NT2/D1 (cell line): Measurements from ENCODE around the gene IBA57.

ENCODE experiments used
- DNase-seq: peaks from one replicate; pipeline ENCODE4 v3.0.0-alpha.2; 2011; ENCODE audit warnings: low read depth, low spot score
- H3K27me3 ChIP-seq: 2 replicates; pipeline ENCODE4 v1.6.0; 2011; ENCODE audit warnings: mild to moderate bottlenecking; ENCODE audit not compliant: insufficient read length, insufficient read depth
- H3K36me3 ChIP-seq: 2 replicates; pipeline ENCODE4 v1.6.1; 2011; ENCODE audit warnings: mild to moderate bottlenecking, low read length, mixed read lengths; ENCODE audit not compliant: insufficient read depth, insufficient read length
- H3K4me1 ChIP-seq: 2 replicates; pipeline ENCODE4 v1.5.1; 2011; ENCODE audit not compliant: insufficient read depth, insufficient read length
- H3K4me3 ChIP-seq: 2 replicates; pipeline ENCODE4 v1.5.1; 2011; ENCODE audit warnings: low read depth; ENCODE audit not compliant: insufficient read length
- H3K9ac ChIP-seq: 2 replicates; pipeline ENCODE4 v1.6.0; 2011; ENCODE audit warnings: low read depth; ENCODE audit not compliant: insufficient read length
- H3K9me3 ChIP-seq: 2 replicates; pipeline ENCODE4 v1.5.1; 2011; ENCODE audit warnings: mild to moderate bottlenecking, low read length; ENCODE audit not compliant: insufficient read depth
- SUZ12 ChIP-seq: IDR thresholded peaks from 2 replicates; pipeline ENCODE4 v1.6.1; 2011; ENCODE audit not compliant: insufficient read length, insufficient read depth; ENCODE audit errors: extremely low read depth
- YY1 ChIP-seq: IDR thresholded peaks from 2 replicates; pipeline ENCODE4 v1.6.1; 2011; ENCODE audit not compliant: insufficient read length, insufficient read depth
- ZNF274 ChIP-seq: IDR thresholded peaks from 2 replicates; pipeline ENCODE4 v1.6.1; 2011; ENCODE audit warnings: mild to moderate bottlenecking, low read depth, low read length

IBA57 gene

GRCh38 chr1:228210076-228210651 lies 44.6 kb downstream of the IBA57 start:
- H3K36me3 ChIP-seq, result peaks cover 11% of the 10 kb centered on the region
- no peaks in the 10 kb centered on the region for H3K27me3 ChIP-seq
- TF ChIP-seq YY1, result no peak
- no peak for TF ChIP-seq ZNF274
- TF ChIP-seq SUZ12, result no peak
- no peaks in the 10 kb centered on the region for H3K9me3 ChIP-seq
- peaks cover 32% of the 10 kb centered on the region for H3K4me1 ChIP-seq
- DNase-seq, result no peak
- H3K9ac ChIP-seq, result no peak overlapping the region
- no peak overlapping the region for H3K4me3 ChIP-seq

- Histone ChIP-seq H3K36me3 (peaks cover 18% of the 10 kb centered on the region), H3K4me3 (no peak overlapping the region), H3K9ac (no peak overlapping the region), H3K4me1 (peaks cover 32% of the 10 kb centered on the region), H3K27me3 (no peaks in the 10 kb centered on the region), H3K9me3 (no peaks in the 10 kb centered on the region)
- TF ChIP-seq ZNF274 (no peak), YY1 (no peak), SUZ12 (no peak)
- no peak for DNase-seq
Observed at GRCh38 chr1:228210712-228211530, 45.3 kb downstream of the IBA57 start.

DNA sequence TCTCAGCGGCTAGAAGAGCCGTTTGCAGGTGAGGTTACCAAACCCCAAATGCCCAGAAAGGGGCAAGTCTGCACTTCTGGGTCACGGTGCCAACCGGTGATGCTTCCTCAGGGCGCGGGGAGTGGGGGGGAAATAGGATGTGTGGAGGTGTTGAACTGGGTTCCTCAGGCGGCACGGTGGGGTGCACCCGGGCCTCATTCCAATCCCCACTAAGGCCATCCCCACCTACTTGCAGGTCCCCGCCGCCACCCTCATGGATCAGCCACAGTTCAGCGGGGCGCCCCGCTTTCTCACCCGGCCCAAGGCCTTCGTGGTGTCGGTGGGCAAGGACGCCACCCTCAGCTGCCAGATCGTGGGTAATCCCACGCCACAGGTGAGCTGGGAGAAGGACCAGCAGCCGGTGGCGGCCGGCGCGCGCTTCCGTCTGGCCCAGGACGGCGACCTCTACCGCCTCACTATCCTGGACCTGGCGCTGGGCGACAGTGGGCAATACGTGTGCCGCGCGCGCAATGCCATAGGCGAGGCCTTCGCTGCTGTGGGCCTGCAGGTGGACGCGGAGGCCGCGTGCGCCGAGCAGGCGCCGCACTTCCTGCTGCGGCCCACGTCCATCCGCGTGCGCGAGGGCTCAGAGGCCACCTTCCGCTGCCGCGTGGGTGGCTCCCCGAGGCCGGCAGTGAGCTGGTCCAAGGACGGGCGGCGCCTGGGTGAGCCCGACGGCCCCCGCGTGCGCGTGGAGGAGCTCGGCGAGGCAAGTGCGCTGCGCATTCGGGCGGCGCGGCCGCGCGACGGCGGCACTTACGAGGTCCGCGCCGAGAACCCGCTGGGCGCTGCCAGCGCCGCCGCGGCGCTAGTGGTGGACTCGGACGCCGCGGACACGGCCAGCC lies 46.2 kb downstream of the IBA57 start:
- H3K27me3 ChIP-seq, result no peaks in the 10 kb centered on the region
- no peak overlapping the region for H3K4me3 ChIP-seq
- no peak overlapping the region for H3K9ac ChIP-seq
- H3K4me1 ChIP-seq, result peaks cover 27% of the 10 kb centered on the region
- TF ChIP-seq SUZ12, result no peak
- no peak for TF ChIP-seq ZNF274
- no peak for TF ChIP-seq YY1
- no peaks in the 10 kb centered on the region for H3K9me3 ChIP-seq
- no peak for DNase-seq
- H3K36me3 ChIP-seq, result peaks cover 27% of the 10 kb centered on the region

DNA sequence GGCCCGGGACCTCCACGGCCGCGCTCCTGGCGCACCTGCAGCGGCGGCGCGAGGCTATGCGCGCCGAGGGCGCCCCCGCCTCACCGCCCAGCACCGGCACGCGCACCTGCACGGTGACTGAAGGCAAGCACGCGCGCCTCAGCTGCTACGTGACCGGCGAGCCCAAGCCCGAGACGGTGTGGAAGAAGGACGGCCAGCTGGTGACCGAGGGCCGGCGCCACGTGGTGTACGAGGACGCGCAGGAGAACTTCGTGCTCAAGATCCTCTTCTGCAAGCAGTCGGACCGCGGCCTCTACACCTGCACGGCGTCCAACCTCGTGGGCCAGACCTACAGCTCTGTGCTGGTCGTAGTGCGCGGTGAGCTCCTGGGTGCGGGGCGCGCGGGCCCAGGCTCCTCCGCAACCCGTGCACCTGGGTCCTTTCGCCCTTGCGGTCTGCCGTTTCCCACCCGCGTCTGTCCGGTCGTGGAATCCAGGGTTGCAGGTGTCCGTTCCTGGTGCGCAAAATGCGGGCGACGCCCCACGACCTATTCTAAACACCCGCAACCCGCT lies 46.9 kb downstream of the IBA57 start:
- no peak for DNase-seq
- Histone ChIP-seq H3K9ac (no peak overlapping the region), H3K36me3 (peaks cover 34% of the 10 kb centered on the region), H3K27me3 (no peaks in the 10 kb centered on the region), H3K4me3 (peak overlapping the region; percentile 47), H3K9me3 (no peaks in the 10 kb centered on the region), H3K4me1 (peaks cover 23% of the 10 kb centered on the region)
- TF ChIP-seq ZNF274, result no peak
- TF ChIP-seq YY1, result no peak
- no peak for TF ChIP-seq SUZ12

DNA sequence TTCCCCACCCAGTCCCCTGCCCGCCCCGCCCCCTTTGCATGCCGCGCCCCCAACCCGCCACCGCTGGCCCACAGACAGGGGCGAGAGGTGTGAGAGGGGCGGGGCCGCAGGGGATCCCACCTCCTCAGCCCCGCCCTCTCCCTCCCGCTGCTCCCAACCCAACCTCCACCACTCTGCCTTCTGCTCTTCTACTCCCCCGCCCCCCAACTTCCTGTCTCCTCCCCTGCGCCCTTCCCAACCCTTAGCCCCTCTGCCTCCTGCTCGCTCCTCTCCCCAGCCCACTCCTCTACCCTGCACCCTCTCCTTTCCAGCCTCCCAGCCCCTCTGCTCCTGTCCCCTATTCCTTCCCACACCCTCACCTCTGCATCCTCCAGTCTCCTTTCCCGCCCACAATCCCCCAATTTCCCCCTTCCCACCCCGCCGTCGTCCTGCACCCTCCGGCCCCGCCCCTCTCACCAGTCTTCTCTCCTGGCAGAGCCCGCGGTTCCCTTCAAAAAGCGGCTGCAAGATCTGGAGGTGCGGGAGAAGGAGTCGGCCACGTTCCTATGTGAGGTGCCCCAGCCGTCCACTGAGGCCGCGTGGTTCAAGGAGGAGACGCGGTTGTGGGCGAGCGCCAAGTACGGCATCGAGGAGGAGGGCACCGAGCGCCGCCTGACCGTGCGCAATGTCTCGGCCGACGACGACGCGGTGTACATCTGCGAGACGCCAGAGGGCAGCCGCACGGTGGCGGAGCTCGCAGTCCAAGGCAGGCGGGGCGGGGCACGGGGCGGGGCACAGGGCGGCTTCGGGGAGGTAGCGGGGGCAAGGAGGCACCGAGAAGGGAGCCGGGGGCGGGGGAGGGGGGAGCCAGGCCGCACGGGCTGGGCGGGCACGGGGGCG lies 47.6 kb downstream of the IBA57 start:
- H3K4me3 ChIP-seq, result peak overlapping the region; percentile 54
- H3K4me1 ChIP-seq, result peaks cover 16% of the 10 kb centered on the region
- no peaks in the 10 kb centered on the region for H3K9me3 ChIP-seq
- H3K27me3 ChIP-seq, result no peaks in the 10 kb centered on the region
- peak; percentile 94 for DNase-seq
- TF ChIP-seq SUZ12 (no peak), YY1 (no peak), ZNF274 (no peak)
- peak overlapping the region; percentile 81 for H3K9ac ChIP-seq
- peaks cover 41% of the 10 kb centered on the region for H3K36me3 ChIP-seq

DNA sequence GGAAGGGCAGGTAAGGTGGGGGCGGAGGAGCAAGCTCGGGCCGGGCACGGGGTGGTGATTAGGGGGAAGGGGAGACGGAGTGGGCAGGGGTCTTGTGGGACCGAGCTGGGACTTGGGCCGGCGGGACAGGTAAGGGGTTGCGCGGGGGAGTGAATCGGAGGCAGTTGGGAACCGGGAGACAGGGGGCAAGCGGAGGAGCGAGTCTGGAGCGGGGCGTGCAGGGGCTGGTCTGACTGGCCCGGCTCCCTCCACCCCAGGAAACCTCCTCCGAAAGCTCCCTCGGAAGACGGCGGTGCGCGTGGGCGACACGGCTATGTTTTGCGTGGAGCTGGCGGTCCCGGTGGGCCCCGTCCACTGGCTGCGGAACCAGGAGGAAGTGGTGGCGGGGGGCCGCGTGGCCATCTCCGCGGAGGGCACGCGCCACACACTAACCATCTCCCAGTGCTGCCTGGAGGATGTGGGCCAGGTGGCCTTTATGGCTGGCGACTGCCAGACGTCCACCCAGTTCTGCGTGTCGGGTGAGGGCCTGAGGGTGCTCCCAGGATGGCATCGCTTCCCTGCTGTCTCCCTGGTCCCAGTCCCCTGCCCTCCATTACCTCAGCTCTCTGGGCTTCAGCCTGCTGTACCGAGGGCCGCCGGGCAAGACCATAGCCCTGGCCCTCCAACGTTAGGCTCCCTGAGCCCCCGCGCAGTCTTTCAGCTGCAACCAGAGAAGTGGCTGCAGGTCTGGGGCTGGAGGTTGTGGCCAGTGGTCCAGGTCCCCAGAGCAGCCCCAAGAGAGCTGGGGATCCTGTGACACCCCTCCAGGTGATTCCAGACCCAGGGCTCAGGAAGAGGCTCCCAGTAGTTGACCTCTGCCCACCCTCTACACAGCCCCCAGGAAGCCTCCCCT lies 48.6 kb downstream of the IBA57 start:
- H3K4me1 ChIP-seq, result peaks cover 13% of the 10 kb centered on the region
- H3K9me3 ChIP-seq, result no peaks in the 10 kb centered on the region
- no peak for DNase-seq
- peak overlapping the region; percentile 60 for H3K4me3 ChIP-seq
- TF ChIP-seq ZNF274, result no peak
- TF ChIP-seq SUZ12, result no peak
- no peak for TF ChIP-seq YY1
- peaks cover 50% of the 10 kb centered on the region for H3K36me3 ChIP-seq
- no peaks in the 10 kb centered on the region for H3K27me3 ChIP-seq
- H3K9ac ChIP-seq, result peak overlapping the region; percentile 79
